Urinary bladder (tissue), 4 donors: ENCODE data around the gene WASL. TPM values are rescaled to one million over a fixed set of nuclear protein-coding genes. Genes with fewer than 3 reads are reported as not detected.

ENCODE experiments used
- DNase-seq: peaks from one replicate; pipeline ENCODE4 v3.0.0-alpha.2; 2015; ENCODE audit errors: extremely low spot score
- H3K27ac ChIP-seq: one replicate; pipeline ENCODE4 v1.5.1; 2013; ENCODE audit warnings: low read depth, mild to moderate bottlenecking, moderate library complexity
- H3K36me3 ChIP-seq: one replicate; pipeline ENCODE4 v1.6.1; 2013; ENCODE audit warnings: mild to moderate bottlenecking, moderate library complexity; ENCODE audit not compliant: insufficient read depth
- H3K4me1 ChIP-seq: one replicate; pipeline ENCODE4 v1.6.1; 2013; ENCODE audit warnings: mild to moderate bottlenecking, moderate library complexity; ENCODE audit not compliant: insufficient read depth
- H3K4me3 ChIP-seq: one replicate; pipeline ENCODE4 v1.5.1; 2013; ENCODE audit warnings: low read depth, low read length
- WGBS: extraction: QIAGEN DNeasy Blood & Tissue Kit; methylation state at CpG from one replicate; pipeline ENCODE4 v1.1.7; 2013; 5-methylcytosine and 5-hydroxymethylcytosine counted together
- polyA plus RNA-seq: library from polyadenylated mRNA; stranded (reverse); fragments of 200-250 nt; gene quantifications from one replicate; pipeline ENCODE4 v1.2.3, GENCODE V29; 2013
- total RNA-seq: library from RNA; depleted of rRNA; stranded (reverse); fragments of >200 nt; gene quantifications from one replicate; pipeline ENCODE4 v1.2.3, GENCODE V29; 2014
- donor health status: healthy with polysubstance abuse.
- donor health status: healthy.

Gene WASL
- total and polyA plus RNA-seq, 2 donors: 31.3 to 56.3 TPM

GRCh38 chr7:123715799-123716198 lies 33.0 kb downstream of the WASL start:
- Histone ChIP-seq H3K27ac (no peak overlapping the region), H3K4me1 (peaks cover 2% of the 10 kb centered on the region), H3K36me3 (no peaks in the 10 kb centered on the region), H3K4me3 (no peak overlapping the region)
- 1% methylated on average over 1 of the region's 1 CpG for whole genome bisulfite sequencing
- no peak for DNase-seq

- no peak overlapping the region for H3K27ac ChIP-seq
- no peak for DNase-seq
- H3K36me3 ChIP-seq: no peaks in the 10 kb centered on the region
- peaks cover 3% of the 10 kb centered on the region for H3K4me1 ChIP-seq
- H3K4me3 ChIP-seq: no peak overlapping the region
- WGBS: 95% methylated on average over 2 of the region's 2 CpGs
Observed at GRCh38 chr7:123715198-123715597, 33.6 kb downstream of the WASL start.

GRCh38 chr7:123714296-123715080 lies 34.3 kb downstream of the WASL start:
- Histone ChIP-seq H3K4me1 (peaks cover 3% of the 10 kb centered on the region), H3K4me3 (no peak overlapping the region), H3K36me3 (no peaks in the 10 kb centered on the region), H3K27ac (no peak overlapping the region)
- 76% methylated on average over 3 of the region's 3 CpGs for WGBS
- no peak for DNase-seq

- no peak overlapping the region for H3K27ac ChIP-seq
- H3K36me3 ChIP-seq: peaks cover 3% of the 10 kb centered on the region
- 43% methylated on average over 1 of the region's 1 CpG for WGBS
- H3K4me1 ChIP-seq: peaks cover 3% of the 10 kb centered on the region
- no peak overlapping the region for H3K4me3 ChIP-seq
- no peak for DNase-seq
Observed at GRCh38 chr7:123712619-123713018, 36.2 kb downstream of the WASL start.

GRCh38 chr7:123711832-123712293 lies 36.9 kb downstream of the WASL start:
- Histone ChIP-seq H3K4me1 (peaks cover 3% of the 10 kb centered on the region), H3K27ac (no peak overlapping the region), H3K36me3 (peaks cover 4% of the 10 kb centered on the region), H3K4me3 (no peak overlapping the region)
- no peak for DNase-seq

- Histone ChIP-seq H3K27ac (no peak overlapping the region), H3K36me3 (peaks cover 4% of the 10 kb centered on the region), H3K4me1 (peaks cover 1% of the 10 kb centered on the region), H3K4me3 (no peak overlapping the region)
- no peak for DNase-seq
- WGBS: 77% methylated on average over 2 of the region's 2 CpGs
Observed at GRCh38 chr7:123710683-123711082, 38.1 kb downstream of the WASL start.

GRCh38 chr7:123709525-123709924 lies 39.3 kb downstream of the WASL start:
- DNase-seq: no peak
- 57% methylated on average over 2 of the region's 2 CpGs for WGBS
- Histone ChIP-seq H3K4me1 (peaks cover 1% of the 10 kb centered on the region), H3K36me3 (peaks cover 4% of the 10 kb centered on the region), H3K27ac (no peak overlapping the region), H3K4me3 (no peak overlapping the region)

- no peak overlapping the region for H3K4me3 ChIP-seq
- no peak overlapping the region for H3K27ac ChIP-seq
- H3K4me1 ChIP-seq: no peaks in the 10 kb centered on the region
- H3K36me3 ChIP-seq: peaks cover 4% of the 10 kb centered on the region
- no peak for DNase-seq
- WGBS: 92% methylated on average over 1 of the region's 1 CpG
Observed at GRCh38 chr7:123705211-123705901, 43.4 kb downstream of the WASL start.

GRCh38 chr7:123695944-123696677 lies 52.7 kb downstream of the WASL start:
- no peak overlapping the region for H3K27ac ChIP-seq
- H3K4me3 ChIP-seq: no peak overlapping the region
- 47% methylated on average over 3 of the region's 3 CpGs for WGBS
- no peaks in the 10 kb centered on the region for H3K4me1 ChIP-seq
- no peaks in the 10 kb centered on the region for H3K36me3 ChIP-seq
- DNase-seq: no peak

GRCh38 chr7:123692471-123692877 lies 56.3 kb downstream of the WASL start:
- no peak overlapping the region for H3K4me3 ChIP-seq
- DNase-seq: no peak
- no peaks in the 10 kb centered on the region for H3K4me1 ChIP-seq
- no peak overlapping the region for H3K27ac ChIP-seq
- peaks cover 1% of the 10 kb centered on the region for H3K36me3 ChIP-seq
- 96% methylated on average over 6 of the region's 6 CpGs for WGBS

- DNase-seq: no peak
- Histone ChIP-seq H3K4me3 (no peak overlapping the region), H3K36me3 (peaks cover 1% of the 10 kb centered on the region), H3K4me1 (no peaks in the 10 kb centered on the region), H3K27ac (no peak overlapping the region)
- 97% methylated on average over 2 of the region's 2 CpGs for WGBS
Observed at GRCh38 chr7:123690550-123690949, 58.3 kb downstream of the WASL start.

- DNase-seq: no peak
- peaks cover 1% of the 10 kb centered on the region for H3K36me3 ChIP-seq
- 32% methylated on average over 3 of the region's 3 CpGs for WGBS
- no peaks in the 10 kb centered on the region for H3K4me1 ChIP-seq
- no peak overlapping the region for H3K27ac ChIP-seq
- H3K4me3 ChIP-seq: no peak overlapping the region
Observed at GRCh38 chr7:123689250-123689649, 59.6 kb downstream of the WASL start.

- DNase-seq: no peak
- H3K27ac ChIP-seq: no peak overlapping the region
- 95% methylated on average over 1 of the region's 1 CpG for WGBS
- no peak overlapping the region for H3K4me3 ChIP-seq
- peaks cover 1% of the 10 kb centered on the region for H3K36me3 ChIP-seq
- H3K4me1 ChIP-seq: no peaks in the 10 kb centered on the region
Observed at GRCh38 chr7:123687727-123688126, 61.1 kb downstream of the WASL start.

GRCh38 chr7:123687161-123687560 lies 61.6 kb downstream of the WASL start:
- DNase-seq: no peak
- 97% methylated on average over 2 of the region's 2 CpGs for WGBS
- Histone ChIP-seq H3K36me3 (peaks cover 1% of the 10 kb centered on the region), H3K27ac (no peak overlapping the region), H3K4me3 (no peak overlapping the region), H3K4me1 (no peaks in the 10 kb centered on the region)
